Hippocampal formation (tissue), 2 donors: Measurements from ENCODE around the gene RALGPS1.

Experiments
- DNase-seq, 2 donors: peaks; one replicate each; lab custom pipeline; 2025; lab: John Stamatoyannopoulos, UW

The RALGPS1 gene

DNA sequence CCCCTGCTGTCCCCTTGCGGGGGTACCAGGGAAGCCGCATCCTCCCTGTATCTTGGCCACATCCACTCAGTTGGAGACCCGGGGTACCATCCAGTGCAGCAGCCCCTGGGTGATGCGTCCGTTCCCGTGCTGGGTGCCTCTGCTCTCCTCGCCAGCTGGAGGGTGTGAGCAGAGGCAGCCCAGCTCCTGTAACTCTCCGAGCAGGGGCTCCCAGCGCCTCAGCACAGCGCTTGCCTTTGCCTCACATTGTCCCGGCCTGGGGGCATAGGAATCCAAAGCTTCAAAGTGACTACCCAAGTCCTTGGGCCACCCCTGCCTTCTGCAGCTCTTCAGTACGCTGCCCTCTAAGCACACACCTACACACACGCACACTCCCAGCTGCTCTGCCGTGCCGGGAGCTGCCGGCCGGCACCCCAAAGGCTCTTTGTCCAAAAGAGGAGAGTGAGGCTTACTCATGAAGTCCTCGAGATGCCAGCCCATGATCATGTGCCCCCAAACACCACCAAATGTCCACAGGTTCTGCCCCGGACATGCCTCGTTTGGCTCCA is 207.1 kb downstream of the RALGPS1 start:
- DNase-seq = peak in 1 of 2 donors; percentile 62

DNA sequence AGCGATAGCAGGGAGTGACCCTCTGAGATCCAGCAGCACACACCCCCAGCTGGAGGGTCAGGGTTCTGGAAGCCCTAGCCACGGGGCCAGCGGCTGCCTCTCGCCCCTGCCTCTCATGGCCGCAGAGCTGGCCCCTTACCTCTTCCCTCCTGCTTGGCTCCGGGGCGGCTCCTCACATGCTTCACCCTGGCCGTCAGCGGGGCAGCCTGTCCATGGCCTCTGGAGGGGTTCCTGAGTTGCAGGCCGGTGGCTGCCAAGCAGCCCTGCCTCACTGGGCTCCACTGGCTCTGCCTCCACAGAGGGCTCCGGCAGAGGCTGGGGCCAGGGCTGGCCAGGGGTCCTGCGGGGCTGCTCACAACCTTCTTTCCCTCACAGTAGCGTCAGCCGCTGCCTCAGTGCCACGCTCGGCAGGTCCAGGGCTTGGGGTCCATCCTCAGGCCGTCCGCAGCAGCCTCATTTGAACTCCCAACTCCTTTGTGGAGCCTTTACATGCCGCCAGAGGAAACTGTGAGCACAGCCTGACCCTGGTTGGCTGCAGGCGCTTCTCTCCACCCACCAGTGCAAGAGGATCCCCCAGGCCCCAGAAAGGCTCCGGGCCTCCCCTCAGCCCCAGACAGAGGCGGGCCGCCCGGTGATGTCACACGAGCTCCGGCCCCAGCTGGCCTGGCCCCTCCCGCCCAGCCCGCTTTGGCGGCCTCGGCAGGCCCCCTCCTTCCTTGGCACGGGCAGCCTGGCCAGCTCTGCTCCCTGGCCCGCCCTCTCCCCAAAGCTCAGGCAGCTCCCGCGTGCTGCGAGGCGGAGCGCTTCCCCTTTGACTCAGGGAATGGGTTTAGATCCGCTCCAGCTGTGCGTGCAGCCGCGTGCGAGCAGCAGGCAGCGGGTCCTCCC is 207.8 kb downstream of the RALGPS1 start, which contains the start of gene ANGPTL2:
TSS of gene ANGPTL2 (minus strand) at position 460 of the 888 bp plus-strand sequence. CDS start 13,904 bp downstream, outside the sequence.
- DNase-seq = peak; percentile 86 to 92

DNA sequence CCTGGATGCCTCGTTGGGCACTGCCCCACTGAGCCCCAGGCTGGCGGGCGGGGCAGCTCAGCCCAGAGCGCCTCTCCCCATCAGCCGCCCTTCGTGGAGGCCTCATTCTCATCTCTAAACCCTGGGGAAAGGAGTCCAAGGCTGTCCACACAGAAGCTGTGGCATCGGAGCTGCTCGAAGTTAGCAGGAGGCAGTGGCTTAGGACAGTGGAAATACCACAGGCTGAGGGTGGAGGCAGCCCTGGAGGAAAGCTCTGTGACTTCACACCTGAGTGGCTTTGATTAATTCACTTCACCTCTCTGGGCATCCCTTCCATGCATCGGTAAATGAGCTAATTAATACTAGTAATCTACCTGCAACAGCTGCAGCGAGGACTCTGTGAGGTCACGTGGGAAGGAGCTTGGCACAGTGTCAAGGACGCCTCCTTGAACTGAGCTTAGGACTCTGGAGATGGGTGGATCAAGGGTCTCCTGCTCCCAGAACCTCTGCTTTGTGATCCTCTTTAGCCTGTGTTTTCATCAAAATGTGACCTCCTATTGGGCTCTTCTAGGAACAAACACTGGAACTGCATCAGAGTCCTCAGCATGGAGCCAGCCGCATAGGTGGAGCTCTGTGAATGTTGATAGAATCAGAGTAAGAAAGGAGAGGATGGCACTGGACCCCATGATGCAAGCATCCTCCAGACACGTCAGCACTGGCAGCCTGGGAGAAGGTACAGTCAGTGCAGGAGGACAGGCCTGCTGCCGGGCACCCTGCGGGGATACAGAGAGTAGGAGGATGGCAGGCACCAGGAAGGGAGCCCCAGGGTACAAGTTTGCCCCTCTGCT is 208.7 kb downstream of the RALGPS1 start:
- DNase-seq = no peak

DNA sequence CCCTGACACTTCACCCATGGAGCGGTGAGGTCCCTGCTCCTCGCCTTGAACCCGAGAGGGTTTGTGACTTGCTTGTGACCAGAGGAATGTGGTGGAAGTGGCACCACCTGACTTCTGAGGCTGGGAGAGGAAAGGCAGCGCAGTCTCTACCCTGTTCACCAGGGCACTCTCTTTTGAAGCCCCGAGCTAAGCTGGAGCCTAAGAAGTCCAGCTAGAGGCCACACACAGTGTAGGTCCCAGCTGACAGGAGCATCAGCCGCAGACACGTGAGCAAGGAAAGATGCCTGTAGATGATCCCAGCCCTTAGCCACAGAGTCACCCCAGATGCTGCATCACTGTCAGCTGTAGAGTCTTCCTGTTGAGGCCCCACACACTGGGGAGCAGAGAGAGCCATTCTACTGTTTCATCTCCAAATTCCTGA is 209.5 kb downstream of the RALGPS1 start:
- DNase-seq = no peak

DNA sequence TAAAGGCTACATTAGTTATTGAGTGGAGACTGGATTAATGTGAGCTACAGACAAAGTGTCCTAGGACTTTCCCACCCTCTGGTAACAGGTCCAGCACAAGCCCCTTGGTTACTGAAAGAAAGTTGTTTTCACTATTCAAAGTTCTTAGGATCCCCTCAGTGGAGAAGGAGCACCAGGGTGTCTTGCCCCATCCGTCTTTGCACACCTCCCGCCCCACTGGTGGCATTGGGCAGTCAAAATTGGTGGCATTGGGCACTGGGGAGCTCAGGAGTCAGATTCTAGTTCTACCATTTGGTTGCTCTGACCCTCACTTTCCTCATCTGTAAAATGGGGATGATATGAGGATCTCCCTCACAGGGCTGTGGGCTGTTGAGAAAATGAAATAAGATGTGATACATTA is 210.2 kb downstream of the RALGPS1 start:
- no peak for DNase-seq

DNA sequence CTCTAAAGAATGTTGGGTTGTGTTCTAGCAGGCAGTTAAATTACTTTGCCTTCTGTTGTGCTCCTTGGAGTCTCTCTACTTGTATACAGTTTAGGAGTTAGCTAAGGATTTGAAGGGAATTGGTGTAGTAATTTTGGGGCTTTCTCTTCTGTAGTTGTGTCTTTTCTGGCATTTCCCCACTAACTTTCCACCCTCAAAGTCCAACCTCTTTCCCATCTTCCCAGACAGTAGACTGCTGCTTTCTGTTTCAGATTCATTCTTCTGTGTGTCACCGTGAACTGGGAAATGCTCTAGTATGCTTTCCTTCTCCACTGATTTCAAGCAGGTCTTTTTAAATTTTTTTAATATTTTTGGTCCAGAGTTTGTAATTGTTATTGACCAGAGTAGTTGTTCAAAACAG is 212.4 kb downstream of the RALGPS1 start:
- no peak for DNase-seq

DNA sequence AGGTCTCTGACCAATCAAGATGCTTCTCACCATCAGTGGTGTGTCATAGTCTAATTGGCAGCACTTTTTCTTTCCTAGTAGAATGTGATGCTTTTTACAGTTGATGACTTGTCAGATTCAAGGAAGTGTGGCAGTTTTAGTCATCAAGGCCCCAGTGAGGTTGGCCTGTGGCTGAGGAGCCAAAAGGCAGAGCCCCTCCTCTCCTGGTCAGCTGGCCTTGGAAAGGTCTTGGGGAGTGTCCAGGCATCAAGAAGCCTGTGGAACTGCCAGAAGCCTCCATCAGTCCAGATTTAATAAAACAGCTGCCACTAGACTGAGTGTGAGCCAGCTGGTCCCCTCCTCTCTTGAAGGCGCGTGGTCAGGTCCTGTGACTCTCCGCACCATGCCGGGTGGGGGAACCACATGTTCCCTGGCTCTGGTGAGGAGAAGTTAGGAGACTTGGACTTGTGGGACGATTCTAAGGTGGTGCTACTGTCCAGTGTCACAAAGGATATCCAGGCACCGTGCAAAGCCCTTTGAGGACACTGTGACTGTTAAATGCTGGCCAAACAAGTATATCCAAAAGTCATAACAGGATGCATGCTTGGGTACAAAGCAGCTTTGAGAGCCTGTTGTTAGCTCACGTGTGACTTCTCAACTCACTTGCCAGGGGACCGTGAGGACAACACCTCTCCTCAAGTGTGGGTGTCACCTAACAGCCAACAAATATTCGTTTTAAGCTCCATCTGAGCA is 213.9 kb downstream of the RALGPS1 start:
- DNase-seq = no peak

DNA sequence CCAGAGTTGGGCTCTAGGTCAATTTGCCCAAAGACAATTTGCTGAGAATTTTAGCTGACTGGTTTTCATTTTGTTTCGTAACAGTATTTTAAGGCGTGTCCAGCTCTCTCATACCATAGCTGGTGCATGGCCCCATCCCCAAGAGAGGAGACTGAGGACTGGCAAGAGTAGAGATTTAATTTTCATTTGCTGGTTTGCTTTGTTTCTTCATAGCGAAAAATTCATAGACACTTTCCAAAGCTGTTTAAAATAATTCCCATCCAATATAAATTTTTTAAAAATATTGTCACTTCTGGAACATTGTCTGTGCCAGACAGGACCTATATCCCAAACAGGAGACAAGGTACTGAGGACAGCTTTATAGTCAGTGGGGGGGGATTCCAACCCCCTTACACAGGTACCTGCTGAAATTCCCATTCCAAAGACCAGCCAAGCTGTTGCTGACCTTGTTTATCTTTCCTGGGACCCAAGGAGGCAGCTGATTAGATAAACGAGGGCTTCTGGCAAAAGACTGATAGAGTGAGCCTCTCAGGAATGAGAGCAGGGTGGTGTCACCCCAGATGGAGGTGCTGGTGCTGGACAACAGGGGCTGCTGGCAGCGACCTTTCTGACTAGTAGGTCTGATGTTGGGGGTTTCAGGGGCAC is 214.6 kb downstream of the RALGPS1 start:
- DNase-seq = no peak

DNA sequence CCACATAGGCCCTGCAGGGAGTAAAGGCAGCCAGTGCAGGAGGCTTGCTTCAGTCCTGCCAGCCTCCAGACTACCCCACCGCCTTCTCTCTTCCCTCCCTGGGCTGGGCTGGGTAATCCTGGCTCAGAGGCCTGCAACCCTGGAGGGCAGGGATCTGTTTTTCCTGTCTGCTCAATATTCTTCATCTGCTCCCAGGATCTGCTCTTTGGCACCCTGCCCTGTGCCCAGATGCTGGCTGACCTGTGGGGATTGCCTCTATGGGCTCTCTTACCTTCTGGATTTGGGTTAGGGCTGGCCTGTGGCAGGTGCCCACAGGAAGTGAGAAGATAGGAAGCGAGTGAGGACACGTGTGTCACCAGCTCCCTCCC is 215.1 kb downstream of the RALGPS1 start:
- DNase-seq = no peak

DNA sequence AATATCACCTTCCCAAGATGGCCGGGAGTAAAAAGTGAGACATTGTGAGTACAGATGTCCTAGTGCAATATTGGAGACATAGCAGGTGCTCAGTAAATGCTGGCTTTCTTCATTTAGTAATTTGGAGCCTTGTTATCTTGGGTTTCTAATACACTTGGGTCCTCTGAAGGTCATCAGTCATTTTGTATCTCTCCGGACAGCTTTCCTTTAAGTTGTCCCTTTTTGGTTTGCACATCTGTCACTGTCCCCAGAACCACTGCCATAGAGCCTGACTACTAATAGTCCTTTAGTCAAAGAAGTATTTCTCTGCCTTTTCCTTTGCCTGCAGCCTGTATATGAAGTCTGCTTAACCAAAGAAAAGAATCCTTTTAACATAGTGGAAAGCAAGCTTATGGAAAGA is 215.7 kb downstream of the RALGPS1 start:
- no peak for DNase-seq

DNA sequence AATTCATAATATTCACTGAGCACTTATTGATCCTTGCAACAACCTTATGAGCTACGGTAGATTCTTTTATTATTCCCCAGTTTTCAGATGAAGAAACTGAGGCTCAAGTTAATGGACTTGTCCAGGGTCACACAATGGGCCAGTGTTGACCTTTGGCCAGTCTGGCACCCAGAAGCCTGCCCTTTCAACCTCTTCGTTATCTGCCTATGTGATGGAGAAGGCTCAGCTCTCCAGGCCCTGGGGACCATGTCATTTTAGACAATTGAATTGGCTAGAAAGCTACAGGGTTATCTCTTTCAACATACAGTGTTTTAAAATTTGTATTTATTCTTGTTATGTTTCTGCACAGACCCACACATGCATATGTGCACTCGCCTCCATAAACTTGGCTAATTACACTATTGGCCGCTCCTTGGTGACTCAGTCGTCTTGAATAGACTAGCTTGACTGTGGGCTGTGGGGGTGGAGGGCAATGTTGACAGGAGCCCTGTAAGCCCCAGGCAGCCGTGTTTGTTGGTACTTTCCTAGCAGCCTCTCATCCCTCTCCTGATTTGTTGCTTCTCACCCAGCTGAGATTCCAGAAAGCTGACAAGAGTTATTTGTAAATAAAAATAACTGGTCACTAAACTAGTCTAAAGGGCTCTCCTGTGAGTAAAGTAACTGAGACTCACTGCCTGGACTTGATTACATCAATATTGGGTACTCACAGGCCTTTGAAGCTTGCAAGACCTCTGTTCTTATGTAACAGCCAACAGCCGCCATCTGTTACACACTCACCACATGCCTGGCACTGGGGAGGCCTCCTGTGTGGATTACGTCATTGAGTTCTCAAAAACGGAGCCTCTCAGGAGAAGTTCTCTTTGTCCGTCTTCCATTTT is 216.3 kb downstream of the RALGPS1 start:
- DNase-seq = peak; percentile 42 to 66

DNA sequence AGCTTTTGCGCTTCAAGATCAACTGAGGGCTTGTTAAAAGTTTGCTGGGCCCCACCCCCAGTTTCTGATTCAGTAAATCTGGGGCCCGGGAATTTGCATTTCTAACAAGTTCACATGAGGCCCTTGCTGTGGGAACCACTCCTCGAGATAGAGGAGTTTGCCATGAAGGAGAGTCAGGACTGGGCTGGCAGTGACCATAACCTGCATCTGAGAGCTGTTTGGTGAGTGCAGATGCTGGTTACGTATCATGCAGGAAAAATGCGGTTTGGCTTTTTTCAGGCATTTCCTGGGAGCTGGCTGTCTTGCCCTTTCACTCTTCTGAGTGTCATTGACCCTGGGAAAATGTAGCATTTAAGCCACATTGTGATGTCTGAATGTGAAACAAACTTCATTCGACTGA is 217.3 kb downstream of the RALGPS1 start:
- no peak for DNase-seq

DNA sequence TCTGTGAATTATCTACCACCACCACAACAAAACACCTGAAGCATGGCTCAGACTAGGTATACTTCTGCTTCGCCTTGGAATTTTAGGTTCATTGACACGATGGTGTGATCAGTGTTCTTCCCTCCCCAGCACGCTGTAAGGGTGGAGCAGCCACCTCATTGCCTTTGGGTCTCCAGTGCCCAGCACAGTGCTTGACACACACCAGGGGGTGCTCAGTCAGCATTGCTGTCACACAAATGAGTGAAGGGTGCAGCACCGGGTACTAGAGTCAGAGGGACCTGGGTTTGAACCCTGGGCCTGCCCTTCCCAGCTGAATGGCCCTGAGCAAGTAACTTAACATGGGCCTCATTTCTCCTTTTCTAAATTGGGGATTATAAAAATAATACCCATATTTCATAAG is 217.8 kb downstream of the RALGPS1 start:
- DNase-seq = no peak

DNA sequence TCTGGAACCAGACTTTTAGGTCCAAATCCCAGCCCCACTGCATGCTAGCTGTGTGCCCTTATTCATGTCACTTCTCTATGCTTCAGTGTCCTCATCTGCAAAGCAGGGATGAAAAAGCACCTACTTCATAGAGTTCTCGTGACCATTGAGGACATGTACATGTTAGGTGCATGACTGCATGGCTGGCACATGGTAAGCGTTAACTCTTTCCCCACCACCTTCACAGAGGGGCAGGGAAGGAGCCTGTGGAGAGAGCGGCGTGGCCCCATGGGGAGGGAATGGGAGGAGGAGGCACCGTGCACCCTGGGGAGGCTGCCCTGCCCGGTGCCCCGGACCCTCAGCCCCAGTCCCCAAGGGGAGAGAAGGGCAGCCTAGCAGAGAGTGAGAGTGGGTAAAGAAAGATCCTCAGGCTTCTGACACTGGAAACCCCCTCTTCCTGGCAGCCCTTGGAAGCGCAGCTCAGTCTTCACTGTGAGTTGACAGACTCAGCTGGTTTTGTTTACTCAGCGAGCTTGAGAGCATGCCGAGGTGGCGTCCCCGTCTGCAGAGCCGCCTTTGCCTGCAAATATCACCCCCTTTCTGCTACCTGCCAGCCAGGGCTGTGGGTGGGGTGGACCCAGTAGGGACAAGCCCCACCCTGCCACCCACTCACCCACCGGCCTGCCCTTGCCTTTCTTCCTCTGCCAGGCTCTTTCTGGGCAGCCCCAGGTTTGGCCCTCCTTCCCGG is 218.5 kb downstream of the RALGPS1 start:
- peak; percentile 33 to 52 for DNase-seq

DNA sequence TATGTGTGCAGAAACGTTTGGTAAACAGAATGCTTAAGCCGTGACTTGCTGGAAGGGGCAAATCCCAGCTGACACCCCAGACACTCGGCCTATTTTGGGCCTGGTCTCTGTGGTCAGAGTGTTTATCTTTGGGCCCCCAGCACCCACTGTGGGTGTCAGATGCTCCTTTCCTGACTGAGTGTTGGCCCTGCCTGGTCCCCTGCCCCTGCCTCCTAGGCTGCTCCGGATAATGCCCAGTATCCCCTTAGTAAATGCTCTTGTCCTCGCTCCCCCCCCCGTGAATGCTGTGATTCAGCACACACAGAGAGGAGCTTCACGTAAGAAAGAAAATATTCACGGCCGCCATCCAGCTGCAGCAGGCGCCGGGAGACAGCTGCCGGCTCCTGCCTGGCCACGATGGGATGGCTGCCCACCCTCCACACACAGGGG is 219.2 kb downstream of the RALGPS1 start:
- DNase-seq = peak; percentile 81 to 87

DNA sequence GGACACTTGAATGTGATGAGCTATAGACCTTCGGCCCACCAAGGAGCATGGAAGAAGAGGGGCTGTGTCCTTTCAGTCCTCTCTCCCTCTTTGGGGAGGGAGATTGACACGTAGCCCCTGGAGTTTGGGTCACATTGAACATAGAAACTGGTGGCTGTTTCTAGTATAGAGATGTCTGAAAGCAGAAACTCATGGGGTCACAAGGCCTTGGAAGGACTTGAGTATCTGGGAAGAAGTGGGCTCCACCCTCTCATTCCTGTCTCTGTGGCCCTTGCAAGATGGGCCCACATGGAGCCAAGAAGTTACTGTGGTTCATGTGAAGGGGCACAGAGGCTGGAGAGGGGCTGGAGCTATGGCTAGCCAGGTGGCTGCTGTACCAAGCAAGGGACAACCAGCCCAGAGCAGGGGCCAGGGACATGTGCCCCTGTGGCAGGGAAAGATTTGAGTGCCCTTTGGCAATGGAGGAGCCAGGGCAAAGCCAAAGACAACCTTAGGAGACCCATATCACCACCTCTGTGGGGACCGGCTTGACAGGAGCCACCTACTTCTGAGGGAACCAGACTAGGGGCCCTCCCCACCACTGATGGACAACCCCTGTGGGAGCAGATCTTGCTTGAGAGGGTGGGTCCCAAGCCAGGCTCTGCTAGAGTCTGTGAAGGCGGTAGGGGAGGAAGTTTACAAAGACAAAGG is 220.6 kb downstream of the RALGPS1 start:
- DNase-seq = no peak

DNA sequence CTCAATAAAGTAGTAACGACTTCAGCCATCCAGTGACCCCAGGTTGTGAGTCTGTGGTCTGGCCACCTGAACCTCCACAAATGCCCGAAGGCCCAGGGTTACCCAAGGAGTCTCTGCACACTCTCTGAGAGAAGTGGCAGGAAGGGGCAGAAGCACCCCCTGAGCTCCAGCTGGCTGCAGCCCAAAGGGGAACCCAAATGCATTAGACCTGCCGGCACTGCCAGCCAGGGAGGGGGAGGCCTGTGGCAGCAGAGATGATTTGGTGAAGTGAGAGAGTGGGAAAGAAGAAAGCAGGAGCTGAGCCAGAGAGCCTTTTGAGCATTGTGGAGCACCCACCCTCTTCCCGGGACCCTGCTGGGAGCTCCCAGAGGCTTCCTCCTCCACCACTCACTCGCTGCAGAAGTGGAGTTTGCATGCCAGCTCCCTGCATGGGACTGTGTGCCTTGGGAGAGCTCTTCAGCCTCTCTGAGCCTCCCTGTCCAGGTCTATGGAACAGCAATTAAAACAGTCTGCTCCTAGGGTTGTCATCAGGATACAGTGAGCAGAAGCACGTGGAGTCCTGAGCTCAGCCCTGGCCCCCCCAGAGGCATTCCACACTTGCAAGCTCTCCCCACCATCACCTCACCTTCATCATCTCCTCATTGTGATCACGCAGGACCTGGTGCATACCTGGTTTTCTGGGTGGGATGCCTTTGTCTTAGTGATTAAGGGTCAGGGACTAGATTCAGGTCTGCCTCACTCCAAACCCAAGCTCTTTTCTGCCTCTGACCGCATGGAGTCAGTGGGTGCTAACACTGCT is 221.7 kb downstream of the RALGPS1 start:
- DNase-seq = no peak
